Esophagus squamous epithelium (tissue), 5 donors: ENCODE data around the gene NDFIP1. TPM values are rescaled to one million over a fixed set of nuclear protein-coding genes. Genes with fewer than 3 reads are reported as not detected.

Source experiments
- DNase-seq: peaks from one replicate; lab custom pipeline; 2025; lab: John Stamatoyannopoulos, UW
- H3K27ac ChIP-seq, 4 donors: fragments of 200-600 bp; sonication (generic); one replicate each; pipeline ENCODE4 v1.5.1; 2016 to 2019; ENCODE audit warnings: mild to moderate bottlenecking in 1 of 4
- H3K27me3 ChIP-seq, 4 donors: fragments of 200-600 bp; sonication (generic); 1 replicate in 3 of 4; 2 replicates in 1 of 4; pipeline versions ENCODE4 v1.5.1 to v1.6.0; 2017 to 2021; ENCODE audit warnings: antibody characterized with exemption in 1 of 4
- H3K36me3 ChIP-seq, 3 donors: fragments of 200-600 bp; sonication (generic); one replicate each; pipeline ENCODE4 v1.5.1; 2016 to 2019
- H3K4me1 ChIP-seq, 3 donors: fragments of 200-600 bp; sonication (generic); one replicate each; pipeline ENCODE4 v1.5.1; 2017 to 2019
- H3K4me3 ChIP-seq, 4 donors: fragments of 200-600 bp; sonication (generic); 1 replicate in 3 of 4; 2 replicates in 1 of 4; pipeline ENCODE4 v1.5.1; 2016 to 2019; ENCODE audit warnings: mild to moderate bottlenecking in 2 of 4, moderate library complexity in 1 of 4
- H3K9me3 ChIP-seq, 3 donors: fragments of 200-600 bp; sonication (generic); one replicate each; pipeline ENCODE4 v1.5.1; 2016 to 2019
- POLR2A ChIP-seq, 4 donors: fragments of 450-650 bp; IDR thresholded peaks; one replicate each; pipeline ENCODE4 v1.6.1; 2017; ENCODE audit warnings: antibody characterized with exemption in 4 of 4, mild to moderate bottlenecking in 4 of 4, moderate library complexity in 3 of 4
- WGBS, 2 donors: methylation state at CpG; one replicate each; pipeline ENCODE4 v1.1.5; 2018; 5-methylcytosine and 5-hydroxymethylcytosine counted together
- intact Hi-C: fragments of 100-400 bp; cut with DNase I; formaldehyde crosslinking; loops from one replicate; pipeline ENCODE4 v1.15.0; 2022
- total RNA-seq, 4 donors: library from RNA; depleted of rRNA; stranded (reverse); fragments of >200 nt; gene quantifications; one replicate each; pipeline ENCODE4 v1.1.0, GENCODE V29; 2016
- TF ChIP-seq, protein P1 (sequence below), 6 experiments: fragments of 450-650 bp in 4 of 6; fragments of 200-600 bp in 2 of 6; sonication (generic) in 2 of 6; IDR thresholded peaks; one replicate each; pipeline ENCODE4 v1.5.1; 2016 to 2019; ENCODE audit warnings: antibody characterized with exemption in 6 of 6, mild to moderate bottlenecking in 4 of 6, moderate library complexity in 4 of 6
- donor health status: DM: yes; HTN: yes; CAD: no.

NDFIP1 gene
- total RNA-seq, result 10 to 100 TPM; 34.1 to 82.6 (median 38.9) TPM

GRCh38 chr5:142108432-142109330, at the start of gene NDFIP1:
Gene NDFIP1, plus strand, starts transcription at chr5:142108779. Its CDS starts 196 bp downstream, at chr5:142108975.
- no peaks in the 10 kb centered on the region for H3K27me3 ChIP-seq
- H3K4me3 ChIP-seq, result peak within 1 kb of the TSS; percentile 78 to 96 (median 86)
- WGBS, 2 donors, result 7 to 13% methylated on average over 3 to 10 of the region's 103 CpGs
- H3K4me1 ChIP-seq, result peaks cover 0 to 54% (median 16%) of the 10 kb centered on the region in 3 donors
- H3K9me3 ChIP-seq, result no peaks in the 10 kb centered on the region
- DNase-seq, result peak; percentile 26
- peak within 1 kb of the TSS; percentile 93 to 100 (median 98) for H3K27ac ChIP-seq
- H3K36me3 ChIP-seq, result no peaks in the 10 kb centered on the region
- intact Hi-C loops, result no loop called here
- peak in 3 of 4 donors; percentile 24 to 98 (median 96) for TF ChIP-seq POLR2A (IDR thresholded peaks at IDR 0.05)
- TF ChIP-seq, protein P1, sequence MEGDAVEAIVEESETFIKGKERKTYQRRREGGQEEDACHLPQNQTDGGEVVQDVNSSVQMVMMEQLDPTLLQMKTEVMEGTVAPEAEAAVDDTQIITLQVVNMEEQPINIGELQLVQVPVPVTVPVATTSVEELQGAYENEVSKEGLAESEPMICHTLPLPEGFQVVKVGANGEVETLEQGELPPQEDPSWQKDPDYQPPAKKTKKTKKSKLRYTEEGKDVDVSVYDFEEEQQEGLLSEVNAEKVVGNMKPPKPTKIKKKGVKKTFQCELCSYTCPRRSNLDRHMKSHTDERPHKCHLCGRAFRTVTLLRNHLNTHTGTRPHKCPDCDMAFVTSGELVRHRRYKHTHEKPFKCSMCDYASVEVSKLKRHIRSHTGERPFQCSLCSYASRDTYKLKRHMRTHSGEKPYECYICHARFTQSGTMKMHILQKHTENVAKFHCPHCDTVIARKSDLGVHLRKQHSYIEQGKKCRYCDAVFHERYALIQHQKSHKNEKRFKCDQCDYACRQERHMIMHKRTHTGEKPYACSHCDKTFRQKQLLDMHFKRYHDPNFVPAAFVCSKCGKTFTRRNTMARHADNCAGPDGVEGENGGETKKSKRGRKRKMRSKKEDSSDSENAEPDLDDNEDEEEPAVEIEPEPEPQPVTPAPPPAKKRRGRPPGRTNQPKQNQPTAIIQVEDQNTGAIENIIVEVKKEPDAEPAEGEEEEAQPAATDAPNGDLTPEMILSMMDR (IDR thresholded peaks at IDR 0.05), result peak in 2 of 6 experiments; percentile 25 to 34

DNA sequence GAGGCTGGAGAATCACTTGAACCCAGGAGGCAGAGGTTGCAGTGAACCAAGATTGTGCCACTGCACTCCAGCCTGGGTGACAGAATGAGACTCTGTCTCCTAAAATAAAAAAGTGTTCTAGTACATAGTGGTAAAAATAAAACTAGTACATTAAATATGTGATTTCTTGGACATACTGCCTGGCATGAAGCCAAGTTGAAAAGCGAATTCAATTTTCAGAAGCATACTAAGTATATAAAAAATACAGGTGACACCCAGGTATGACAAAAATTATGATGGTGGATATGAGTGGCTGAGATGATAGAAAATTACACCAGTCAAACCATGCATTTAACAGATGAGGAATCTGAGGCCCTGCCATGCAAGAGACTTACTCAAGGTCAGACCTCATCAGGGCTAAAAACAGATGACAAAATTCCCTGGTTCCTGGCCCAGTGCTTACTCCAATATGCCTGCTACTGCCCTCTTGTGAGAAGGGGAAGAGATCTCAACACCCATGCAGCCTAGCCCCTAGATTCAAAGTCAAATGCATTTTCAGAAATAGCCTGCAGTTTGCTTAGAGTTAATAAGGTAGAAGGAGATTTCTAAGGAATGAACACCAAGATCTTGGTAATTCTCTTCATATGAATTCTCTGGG, 49.2 kb upstream of the NDFIP1 start:
- Histone ChIP-seq H3K4me3 (no peak overlapping the region), H3K27ac (no peak overlapping the region), H3K36me3 (no peaks in the 10 kb centered on the region), H3K4me1 (peaks cover 0 to 29% (median 11%) of the 10 kb centered on the region in 3 donors), H3K9me3 (no peaks in the 10 kb centered on the region), H3K27me3 (no peaks in the 10 kb centered on the region)
- no peak for DNase-seq
- TF ChIP-seq, protein P1 (IDR thresholded peaks at IDR 0.05), result no peak
- TF ChIP-seq POLR2A (IDR thresholded peaks at IDR 0.05), result no peak
- intact Hi-C loops, result no loop called here
- WGBS, 2 donors, result 76 to 82% methylated on average over 1 of the region's 1 CpG

- intact Hi-C loops, result no loop called here
- TF ChIP-seq POLR2A (IDR thresholded peaks at IDR 0.05), result no peak
- TF ChIP-seq, protein P1 (IDR thresholded peaks at IDR 0.05), result no peak
- Histone ChIP-seq H3K9me3 (no peaks in the 10 kb centered on the region), H3K27ac (no peak overlapping the region), H3K27me3 (no peaks in the 10 kb centered on the region), H3K36me3 (no peaks in the 10 kb centered on the region), H3K4me3 (peak overlapping the region in 1 of 4 donors; percentile 41), H3K4me1 (peaks cover 0 to 20% (median 7%) of the 10 kb centered on the region in 3 donors)
- no peak for DNase-seq
- 70 to 80% methylated on average over 3 to 4 of the region's 4 CpGs for WGBS, 2 donors
These were observed 45.2 kb upstream of the NDFIP1 start for GRCh38 chr5:142063376-142063775.

- Histone ChIP-seq H3K27me3 (no peaks in the 10 kb centered on the region), H3K36me3 (no peaks in the 10 kb centered on the region), H3K4me3 (peak overlapping the region in 1 of 4 donors; percentile 41), H3K27ac (no peak overlapping the region), H3K4me1 (peaks cover 0 to 15% (median 2%) of the 10 kb centered on the region in 3 donors), H3K9me3 (no peaks in the 10 kb centered on the region)
- DNase-seq, result no peak
- TF ChIP-seq, protein P1 (IDR thresholded peaks at IDR 0.05), result no peak
- no peak for TF ChIP-seq POLR2A (IDR thresholded peaks at IDR 0.05)
- intact Hi-C loops, result no loop called here
- WGBS, 2 donors, result 27 to 35% methylated on average over 7 to 10 of the region's 10 CpGs
These were observed 44.7 kb upstream of the NDFIP1 start for GRCh38 chr5:142063878-142064331.
